Measurements from ENCODE around the gene EEFSEC.

The EEFSEC gene

DNA sequence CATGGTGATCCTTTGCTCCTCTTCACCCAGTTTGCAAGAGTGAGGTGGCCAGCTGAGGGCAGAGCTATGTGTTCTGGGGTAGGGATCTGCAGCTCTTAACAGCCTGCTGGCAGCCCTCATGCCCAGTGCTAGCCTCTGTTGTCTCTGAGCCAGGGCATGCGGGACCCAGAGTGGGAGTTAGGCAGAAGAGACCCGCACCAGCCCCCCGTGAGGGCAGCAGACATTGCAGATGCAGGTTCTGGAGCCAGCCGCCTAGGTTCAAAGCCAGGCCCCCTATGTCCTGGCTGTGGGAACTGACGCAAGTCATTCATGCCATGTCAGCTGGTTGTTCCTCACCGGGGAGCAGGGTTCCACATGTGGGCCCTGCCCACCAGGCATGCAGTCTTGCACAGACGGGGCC is 238.7 kb downstream of the EEFSEC start:
- DNase-seq (ENCODE audit: low read depth in 2 of 2): no peak

GRCh38 chr3:128392818-128393544 is 239.7 kb downstream of the EEFSEC start:
- DNase-seq (ENCODE audit: low read depth in 2 of 2): no peak

GRCh38 chr3:128394033-128394432 is 240.8 kb downstream of the EEFSEC start:
- no peak for DNase-seq (ENCODE audit: low read depth in 2 of 2)

- DNase-seq (ENCODE audit: low read depth in 2 of 2): no peak
These were observed 241.8 kb downstream of the EEFSEC start for GRCh38 chr3:128395046-128395445.

DNA sequence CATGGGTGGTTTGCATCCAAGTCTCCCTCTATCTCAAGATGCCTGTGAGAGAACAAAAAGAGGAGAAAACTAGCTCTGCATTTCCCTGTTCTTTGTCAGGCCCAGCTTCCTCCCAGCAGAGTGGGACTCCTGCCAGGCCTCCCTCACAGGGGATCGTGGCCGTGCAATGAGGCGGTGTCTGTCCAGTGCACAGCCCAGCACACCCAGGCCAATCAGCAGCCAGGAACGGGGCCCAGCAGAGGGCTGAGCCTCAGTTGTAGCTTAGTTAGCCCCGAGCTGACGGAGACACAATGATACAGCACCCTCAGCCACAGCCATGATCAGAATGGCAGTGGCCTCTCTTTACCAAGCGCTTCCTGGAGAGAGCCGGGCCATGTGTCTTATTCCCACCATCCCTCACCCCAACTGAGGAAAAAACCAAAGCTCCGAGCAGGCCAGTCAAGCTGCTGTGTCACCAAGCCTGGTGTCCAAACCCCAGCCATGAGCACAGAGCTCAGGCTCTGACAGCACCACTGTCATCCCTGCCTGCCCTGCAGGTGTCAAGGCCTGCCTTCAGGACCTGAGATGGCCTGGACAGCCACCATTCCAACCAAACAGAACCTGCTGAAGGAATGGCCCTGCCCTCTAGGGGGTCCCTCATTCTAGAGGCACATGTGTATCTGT is 242.3 kb downstream of the EEFSEC start:
- DNase-seq (ENCODE audit: low read depth in 2 of 2): no peak

GRCh38 chr3:128397484-128397883 is 244.2 kb downstream of the EEFSEC start:
- no peak for DNase-seq (ENCODE audit: low read depth in 2 of 2)

DNA sequence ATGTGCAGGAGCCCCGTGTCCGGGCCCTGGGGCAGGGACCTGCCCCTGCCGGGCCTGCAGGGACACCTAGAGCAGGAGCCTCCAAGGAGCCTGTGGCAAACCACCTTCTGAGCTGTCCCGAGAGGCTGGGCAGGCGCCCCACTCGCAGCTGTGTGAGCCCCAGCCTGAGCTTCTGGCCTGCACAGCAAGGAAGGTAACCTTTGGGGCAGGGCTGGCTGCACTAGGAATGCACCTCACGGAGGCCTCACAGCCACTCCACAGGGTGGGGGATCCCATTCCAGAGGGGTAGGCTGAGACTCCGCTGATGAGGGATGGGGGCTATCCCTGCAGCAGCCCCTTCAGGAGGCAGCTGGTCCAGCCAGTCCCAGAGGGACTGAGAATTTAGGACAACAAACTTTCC is 245.3 kb downstream of the EEFSEC start:
- no peak for DNase-seq (ENCODE audit: low read depth in 2 of 2)

DNA sequence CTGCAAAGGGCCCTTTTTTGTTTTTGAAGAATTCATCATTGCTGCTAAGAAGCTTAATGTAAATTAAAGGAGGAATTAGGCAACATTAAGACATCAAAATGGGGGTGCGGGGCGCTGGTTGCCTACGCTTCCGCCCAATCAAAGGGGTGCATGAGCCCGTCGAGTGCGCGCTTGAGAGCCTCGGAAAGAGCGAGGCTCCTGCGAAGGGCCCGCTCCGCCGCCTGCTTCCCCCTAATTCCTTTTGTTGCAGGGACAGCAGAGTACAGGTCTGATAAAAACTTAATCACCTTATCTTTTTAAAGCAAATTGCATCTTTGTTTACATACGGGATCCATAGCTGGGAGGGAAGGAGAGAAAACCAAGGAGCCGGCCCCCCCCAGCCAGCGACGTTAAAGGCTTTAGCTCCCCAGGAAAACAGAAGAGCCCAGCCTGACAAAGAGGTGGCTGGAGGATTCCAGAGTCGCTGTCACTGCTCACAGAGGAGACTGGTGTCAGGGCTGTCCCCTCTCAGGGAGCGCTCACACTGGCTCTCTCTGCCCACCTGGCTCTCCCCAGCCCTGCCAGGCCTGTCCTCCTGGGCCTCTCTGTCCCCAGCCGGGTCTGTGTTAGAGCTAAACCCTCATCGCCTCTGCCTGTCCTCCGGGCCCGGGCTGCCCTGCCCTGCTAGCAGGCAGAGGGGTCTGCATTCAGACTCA is 246.1 kb downstream of the EEFSEC start:
- no peak for DNase-seq (ENCODE audit: low read depth in 2 of 2)

DNA sequence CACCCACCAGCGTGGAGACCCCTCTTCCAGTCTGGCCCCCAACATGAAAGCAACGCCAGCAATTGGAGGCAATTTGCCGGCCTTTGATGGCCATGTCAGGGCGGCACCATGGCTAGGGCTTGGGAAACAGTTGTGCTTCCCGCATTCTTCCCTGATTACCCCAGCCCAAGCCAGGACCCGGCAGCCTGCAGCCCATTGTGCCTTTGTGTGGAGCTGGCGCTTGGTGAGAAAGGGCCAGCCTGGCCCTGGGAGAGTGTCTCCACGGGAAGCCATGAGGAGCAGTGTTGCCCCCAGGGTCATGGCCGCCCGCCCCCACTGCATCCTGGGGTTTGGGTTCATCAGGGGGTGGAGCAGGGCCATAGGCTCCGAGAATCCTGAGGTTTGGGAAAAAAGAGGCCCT is 247.4 kb downstream of the EEFSEC start:
- DNase-seq (ENCODE audit: low read depth in 2 of 2): no peak

GRCh38 chr3:128402319-128402718 is 249.0 kb downstream of the EEFSEC start:
- DNase-seq (ENCODE audit: low read depth in 2 of 2): no peak

GRCh38 chr3:128402998-128403397 is 249.7 kb downstream of the EEFSEC start:
- DNase-seq (ENCODE audit: low read depth in 2 of 2): no peak

- DNase-seq (ENCODE audit: low read depth in 2 of 2): no peak
These were observed 251.2 kb downstream of the EEFSEC start for GRCh38 chr3:128404276-128405068.

DNA sequence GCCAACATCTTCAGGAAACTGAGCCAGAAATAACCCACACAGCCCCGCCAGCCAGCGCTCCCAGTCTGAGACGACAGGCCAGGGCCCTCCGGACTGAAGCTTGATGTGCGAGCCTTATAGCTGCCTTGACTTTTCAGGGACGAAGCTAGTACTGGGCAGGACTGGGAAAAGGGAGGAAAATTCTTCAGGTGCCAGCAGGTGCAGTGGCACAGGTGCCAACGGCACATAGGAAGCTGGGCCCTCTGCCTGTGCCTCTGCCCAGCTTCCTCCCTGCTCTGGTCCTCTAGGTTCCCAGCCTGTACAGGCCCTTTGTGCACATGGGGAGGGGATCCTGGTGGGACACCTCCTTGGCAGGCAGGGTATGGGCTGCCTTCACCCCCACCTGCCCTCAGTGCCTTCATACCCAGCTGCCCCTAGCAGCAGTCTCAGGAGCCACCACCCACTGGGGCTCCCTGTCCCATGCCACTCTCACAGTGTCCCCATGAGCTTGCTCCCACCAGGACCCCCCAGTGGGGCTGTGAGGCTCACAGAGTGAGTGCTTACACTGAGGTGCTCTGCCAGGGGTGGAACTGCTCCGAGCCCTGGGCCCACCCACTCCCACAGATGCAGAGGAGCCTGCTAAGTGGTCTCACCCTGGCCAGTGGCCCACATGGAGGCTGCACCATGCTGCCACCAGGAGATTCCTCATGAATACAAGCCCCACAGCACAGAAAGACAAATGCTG is 252.4 kb downstream of the EEFSEC start:
- DNase-seq (ENCODE audit: low read depth in 2 of 2): no peak

GRCh38 chr3:128407247-128407646 is 254.0 kb downstream of the EEFSEC start:
- DNase-seq (ENCODE audit: low read depth in 2 of 2): no peak

DNA sequence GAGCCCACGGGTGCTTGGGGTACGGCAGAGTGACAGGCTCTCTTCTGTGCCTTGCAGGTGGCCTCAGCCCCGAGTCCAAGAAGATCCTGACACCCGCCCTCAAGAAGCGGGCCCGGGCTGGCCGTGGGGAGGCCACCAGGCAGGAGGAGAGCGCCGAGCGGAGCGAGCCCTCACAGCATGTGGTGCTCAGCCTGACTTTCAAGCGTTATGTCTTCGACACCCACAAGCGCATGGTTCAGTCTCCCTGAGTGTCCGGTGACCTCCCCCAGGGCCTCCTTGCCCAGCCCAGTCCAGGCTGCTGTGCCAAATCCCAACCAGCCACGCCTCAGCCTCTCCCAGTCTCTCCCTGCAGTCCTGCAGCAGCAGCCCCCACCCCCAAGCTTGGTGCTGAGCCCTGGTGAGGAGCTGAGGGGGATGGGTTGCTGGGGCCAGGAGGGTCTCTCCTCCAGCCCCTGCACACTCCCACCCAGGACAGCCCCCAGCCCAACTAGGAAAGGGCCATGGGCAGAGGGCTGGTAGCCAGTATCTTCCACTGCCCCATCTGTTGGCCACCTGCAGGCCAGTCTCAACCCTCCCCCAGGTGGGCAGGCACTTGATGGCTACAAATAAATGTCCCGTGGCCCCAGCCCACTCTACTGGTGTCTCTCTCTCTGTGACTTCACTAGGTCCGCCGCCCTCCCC is 254.9 kb downstream of the EEFSEC start:
- DNase-seq (ENCODE audit: low read depth in 2 of 2): no peak

DNA sequence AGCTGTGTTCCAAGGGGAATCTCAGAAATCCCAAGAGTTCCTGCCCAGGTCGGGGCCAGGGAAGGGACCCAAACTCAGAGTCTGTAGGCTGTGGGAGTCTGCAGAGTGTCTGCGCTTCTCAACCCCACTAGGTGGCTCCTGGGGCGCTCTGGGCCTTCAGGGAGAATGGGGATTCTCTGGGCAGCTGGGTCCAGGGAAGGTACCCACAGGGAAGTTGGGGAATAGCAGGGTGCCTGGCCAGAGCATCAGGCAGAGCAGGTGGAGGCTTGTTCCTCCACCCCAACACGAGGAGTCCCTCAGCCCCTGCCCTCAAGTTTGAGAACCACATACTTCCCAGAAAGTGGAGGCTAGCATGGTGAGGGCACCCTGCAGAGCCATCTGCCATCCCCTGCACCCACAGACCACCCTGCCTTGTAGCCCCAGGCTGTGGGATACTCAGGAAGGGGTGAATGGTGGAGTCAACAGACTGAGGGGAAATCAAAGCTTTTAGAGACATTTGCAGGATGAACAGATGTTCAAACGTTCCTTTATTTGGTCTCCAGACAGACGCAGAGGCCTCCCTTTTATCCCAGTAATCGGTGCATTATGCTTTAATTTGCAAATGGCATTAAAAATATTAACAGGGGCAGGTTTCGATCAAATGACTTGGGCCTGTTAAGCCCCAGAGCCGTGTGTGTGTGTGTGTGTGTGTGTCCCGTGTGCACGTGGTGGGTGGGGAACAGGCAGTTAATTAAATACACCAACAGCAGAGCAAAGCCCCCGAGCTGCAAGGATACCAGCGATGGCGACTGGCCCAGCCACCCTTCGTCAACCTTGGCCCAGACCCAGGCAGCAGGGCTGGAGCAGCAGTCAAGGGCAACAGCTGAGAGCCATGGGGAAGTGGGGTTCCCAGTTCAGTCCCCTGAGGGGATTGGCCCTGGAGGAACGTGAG is 255.7 kb downstream of the EEFSEC start:
- DNase-seq (ENCODE audit: low read depth in 2 of 2): no peak

DNA sequence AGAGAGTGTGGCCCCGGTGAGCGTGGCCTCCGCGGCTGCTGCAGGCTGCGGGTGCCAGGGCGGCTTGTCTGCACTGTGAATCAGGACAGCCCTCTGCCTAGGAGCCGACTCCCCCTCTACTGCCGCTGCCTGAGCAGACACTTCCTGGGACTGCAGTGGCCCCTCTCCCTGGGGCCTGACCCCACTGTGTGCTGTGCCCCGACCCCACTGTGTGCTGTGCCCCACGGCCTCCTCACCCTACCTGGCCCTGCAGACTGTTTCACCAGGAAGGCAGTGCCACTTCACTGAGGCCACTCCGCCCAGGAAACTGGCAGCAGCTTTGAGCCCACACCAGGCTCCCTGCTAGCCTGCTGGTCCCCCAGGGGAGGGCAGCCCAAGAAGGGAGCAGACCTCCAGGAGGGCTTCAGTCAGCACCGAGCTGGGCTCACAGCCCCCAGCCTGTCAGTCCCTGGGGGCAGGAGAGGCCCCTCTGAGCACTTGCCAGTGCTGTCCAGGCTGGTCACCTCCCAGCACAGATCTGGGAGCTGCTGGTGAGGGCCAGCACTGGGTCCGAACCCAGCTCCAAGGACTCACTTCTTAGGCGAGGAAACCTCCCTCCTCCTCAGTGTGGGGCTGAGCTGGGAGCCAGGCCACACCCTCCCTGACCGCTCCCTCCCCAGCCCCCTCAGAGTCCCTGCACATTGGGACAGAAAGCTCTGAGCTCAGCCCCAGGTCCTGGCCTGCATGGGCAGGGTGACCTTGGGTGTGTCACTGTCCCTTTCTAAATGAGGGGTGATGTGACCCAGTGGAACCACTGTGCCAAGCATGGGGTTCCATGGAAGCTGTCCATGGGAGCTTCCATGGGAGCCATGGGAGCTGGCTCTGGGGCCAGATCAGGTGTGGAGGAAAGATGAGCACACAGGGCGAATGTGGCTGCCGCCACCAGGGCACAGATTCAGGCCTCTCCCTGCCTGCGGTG is 256.6 kb downstream of the EEFSEC start:
- no peak for DNase-seq (ENCODE audit: low read depth in 2 of 2)

Data from stimulated activated CD4-positive, alpha-beta T cell treated with anti-CD3 and anti-CD28 coated beads, Interleukin-1b, Interleukin-23, amount 100 ng/mL, for 4 hours (primary cell).